Fibroblast of the aortic adventitia (primary cell): ENCODE measurements around the gene IDNK. TPM values are rescaled to one million over a fixed set of nuclear protein-coding genes. Genes with fewer than 3 reads are reported as not detected.

Experiments used
- DNase-seq: peaks from one replicate; pipeline ENCODE4 v3.0.0-alpha.2; 2010; ENCODE audit warnings: low read depth
- H3K4me3 ChIP-seq: 2 replicates; pipeline ENCODE4 v1.5.1; 2011; ENCODE audit warnings: low read depth, mild to moderate bottlenecking, control low read depth, low read length, moderate library complexity
- total RNA-seq: library from RNA; depleted of rRNA; stranded (reverse); fragments of >200 nt; gene quantifications from 2 replicates; pipeline ENCODE4 v1.2.3, GENCODE V29; 2012; ENCODE audit warnings: low replicate concordance
- TF ChIP-seq, protein P1 (sequence below): IDR thresholded peaks from 2 replicates; pipeline ENCODE4 v1.5.1; 2011; ENCODE audit warnings: mild to moderate bottlenecking, low read length, control low read depth, inconsistent platforms; ENCODE audit not compliant: insufficient read depth

Gene IDNK
- total RNA-seq, 1 donor = 7.6 TPM

DNA sequence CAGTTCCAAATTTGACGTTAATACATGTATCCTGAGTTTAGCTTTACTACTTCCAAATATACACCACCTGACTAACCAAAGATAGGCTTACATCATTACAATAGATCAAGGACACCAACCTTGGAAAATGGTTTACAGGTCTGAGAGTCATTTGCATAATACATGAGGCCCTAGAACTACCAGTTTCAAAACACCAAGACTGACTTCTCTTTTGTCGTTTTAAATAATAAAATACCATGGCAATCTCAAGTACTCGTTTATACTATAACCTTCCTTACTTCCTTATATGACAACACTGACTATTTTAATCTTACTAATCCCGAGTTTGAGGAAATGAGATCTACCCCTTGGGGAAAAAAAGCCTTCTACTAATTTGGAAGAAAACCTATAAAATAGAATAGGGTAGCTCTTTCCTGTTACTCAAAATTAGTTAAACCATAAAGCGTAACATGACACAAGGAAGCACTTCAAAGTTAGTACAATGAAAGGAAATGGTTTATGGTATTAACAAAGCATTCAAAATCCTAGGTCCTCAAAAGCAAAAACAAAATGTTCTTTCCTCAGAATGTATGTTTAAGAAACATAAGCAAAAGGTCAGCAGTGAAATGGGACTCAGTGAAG, 42.7 kb downstream of the IDNK start:
- H3K4me3 ChIP-seq = no peak overlapping the region
- no peak for DNase-seq
- TF ChIP-seq, protein P1, sequence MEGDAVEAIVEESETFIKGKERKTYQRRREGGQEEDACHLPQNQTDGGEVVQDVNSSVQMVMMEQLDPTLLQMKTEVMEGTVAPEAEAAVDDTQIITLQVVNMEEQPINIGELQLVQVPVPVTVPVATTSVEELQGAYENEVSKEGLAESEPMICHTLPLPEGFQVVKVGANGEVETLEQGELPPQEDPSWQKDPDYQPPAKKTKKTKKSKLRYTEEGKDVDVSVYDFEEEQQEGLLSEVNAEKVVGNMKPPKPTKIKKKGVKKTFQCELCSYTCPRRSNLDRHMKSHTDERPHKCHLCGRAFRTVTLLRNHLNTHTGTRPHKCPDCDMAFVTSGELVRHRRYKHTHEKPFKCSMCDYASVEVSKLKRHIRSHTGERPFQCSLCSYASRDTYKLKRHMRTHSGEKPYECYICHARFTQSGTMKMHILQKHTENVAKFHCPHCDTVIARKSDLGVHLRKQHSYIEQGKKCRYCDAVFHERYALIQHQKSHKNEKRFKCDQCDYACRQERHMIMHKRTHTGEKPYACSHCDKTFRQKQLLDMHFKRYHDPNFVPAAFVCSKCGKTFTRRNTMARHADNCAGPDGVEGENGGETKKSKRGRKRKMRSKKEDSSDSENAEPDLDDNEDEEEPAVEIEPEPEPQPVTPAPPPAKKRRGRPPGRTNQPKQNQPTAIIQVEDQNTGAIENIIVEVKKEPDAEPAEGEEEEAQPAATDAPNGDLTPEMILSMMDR = no peak

DNA sequence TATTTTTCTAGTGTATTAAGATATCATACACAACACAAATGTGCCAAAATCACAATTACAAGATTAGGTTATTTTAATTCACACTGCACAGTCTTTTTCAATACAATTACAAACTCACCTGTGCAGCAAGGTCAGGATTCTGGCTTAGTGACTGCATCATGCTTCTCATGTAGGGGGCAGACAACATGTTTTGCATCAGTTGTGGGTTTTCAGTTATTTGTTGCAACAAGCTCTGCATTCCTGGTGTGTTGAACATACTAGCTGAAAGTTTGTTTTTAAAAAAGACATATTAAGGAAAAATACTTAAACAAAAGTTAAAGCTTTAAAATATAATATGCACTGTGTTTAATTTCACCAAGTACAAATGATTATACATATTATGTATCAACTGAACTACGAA, 46.1 kb downstream of the IDNK start:
- no peak for DNase-seq
- no peak overlapping the region for H3K4me3 ChIP-seq
- TF ChIP-seq, protein P1 = no peak

DNA sequence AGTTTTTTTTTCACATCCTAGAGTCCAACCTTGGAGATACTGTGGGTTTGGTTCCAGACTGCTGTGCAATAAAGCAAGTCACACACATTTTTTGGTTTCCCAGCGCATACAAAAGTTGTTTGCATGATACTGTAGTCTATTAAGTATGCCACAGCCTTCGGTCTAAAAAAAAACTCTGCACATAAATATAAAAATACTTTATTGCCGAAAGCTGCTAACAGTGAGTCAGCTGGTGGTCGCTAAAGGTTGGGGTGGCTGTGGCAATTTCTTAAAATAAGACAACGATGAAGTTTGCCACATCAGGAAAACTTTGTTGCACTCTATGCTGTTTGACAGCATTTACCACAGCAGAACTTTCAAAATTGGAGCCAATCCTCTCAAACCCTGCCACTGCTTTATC, 47.4 kb downstream of the IDNK start:
- H3K4me3 ChIP-seq = no peak overlapping the region
- no peak for DNase-seq
- TF ChIP-seq, protein P1 = no peak

DNA sequence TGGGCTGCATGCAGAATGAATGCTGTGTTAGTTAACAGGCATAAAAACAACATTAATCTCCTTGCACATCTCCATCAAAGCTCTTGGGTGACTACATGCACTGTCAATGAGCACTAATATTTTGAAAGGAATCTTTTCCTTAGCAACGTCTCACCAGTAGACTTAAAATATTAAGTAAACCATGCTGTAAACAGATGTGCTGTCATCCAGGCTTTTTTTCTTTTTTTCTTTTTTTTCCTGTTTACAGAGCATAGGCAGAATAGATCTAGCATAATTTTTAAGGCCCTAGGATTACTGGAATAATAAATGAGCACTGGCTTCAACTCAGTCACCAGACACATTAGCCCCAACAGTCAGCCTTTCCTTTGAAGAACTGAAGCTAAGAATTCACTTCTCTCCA, 48.5 kb downstream of the IDNK start:
- TF ChIP-seq, protein P1 = no peak
- no peak overlapping the region for H3K4me3 ChIP-seq
- no peak for DNase-seq

DNA sequence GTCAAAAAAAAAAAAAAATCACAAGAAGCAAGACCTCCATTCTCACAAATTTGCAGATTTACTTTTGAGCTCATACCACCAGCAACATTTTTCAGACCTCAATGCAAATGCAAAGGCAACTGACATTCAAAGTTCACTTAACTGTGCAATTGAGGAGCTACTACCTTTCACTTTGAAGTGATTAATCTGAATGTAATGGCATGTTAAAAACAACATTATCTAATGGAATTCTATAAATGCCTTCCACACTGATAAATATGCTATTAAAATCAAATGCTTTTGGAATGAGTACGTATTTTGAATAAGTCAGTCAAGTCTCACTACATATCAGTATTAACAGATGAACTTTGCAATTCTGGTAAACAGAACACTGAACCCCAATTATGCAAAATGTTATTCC, 52.5 kb downstream of the IDNK start:
- no peak for DNase-seq
- TF ChIP-seq, protein P1 = no peak

DNA sequence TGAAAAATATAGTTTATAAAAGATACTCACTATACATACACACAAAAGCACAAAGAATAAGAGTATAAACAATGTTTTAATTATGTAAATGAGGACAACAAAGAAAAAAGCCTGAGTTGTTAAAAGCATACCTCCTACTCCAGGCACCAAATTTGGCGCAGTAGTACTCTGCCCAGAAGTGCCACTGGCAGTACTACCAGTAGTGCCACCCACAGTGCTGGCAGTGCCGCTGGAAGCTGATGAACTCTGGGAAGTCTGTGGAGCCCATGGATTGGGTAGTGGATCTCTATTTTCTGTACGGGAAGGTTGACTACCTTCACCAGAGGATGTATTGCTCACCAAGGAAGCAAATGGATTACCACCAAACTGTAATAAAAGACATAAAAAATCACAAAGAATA, 54.7 kb downstream of the IDNK start:
- no peak overlapping the region for H3K4me3 ChIP-seq
- TF ChIP-seq, protein P1 = no peak
- no peak for DNase-seq

More for the DNA sequence above, 52.5 kb downstream of the IDNK start:
- no peak overlapping the region for H3K4me3 ChIP-seq

DNA sequence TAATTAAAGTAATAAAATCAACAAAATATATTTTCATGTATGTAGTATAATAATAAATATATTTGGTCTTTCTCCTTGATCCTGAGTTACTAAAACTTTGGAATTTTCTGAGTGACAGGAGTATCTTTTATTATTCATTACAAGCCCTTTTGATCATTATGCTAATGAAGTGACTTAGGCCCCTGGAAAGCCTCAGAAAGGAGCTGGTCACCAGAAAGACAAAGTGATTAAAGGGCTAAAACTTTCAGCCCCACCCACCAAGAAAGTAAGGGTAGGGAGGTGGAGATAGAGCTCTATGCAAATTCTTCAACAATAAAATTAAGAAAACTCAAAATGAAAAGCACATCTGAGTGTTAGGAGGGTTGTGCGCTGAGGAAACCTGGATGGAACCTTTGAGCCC, 57.3 kb downstream of the IDNK start:
- TF ChIP-seq, protein P1 = no peak
- DNase-seq = no peak
- H3K4me3 ChIP-seq = no peak overlapping the region
